Fibroblast of lung (primary cell): ENCODE measurements around the gene NPIPB6. TPM values are rescaled to one million over a fixed set of nuclear protein-coding genes. Genes with fewer than 3 reads are reported as not detected.

Experiments used
- DNase-seq, 2 donors: peaks; one replicate each; pipeline versions ENCODE4 v3.0.0 to v3.0.0-alpha.2; 2010; ENCODE audit warnings: low read depth in 2 of 2
- H2AFZ ChIP-seq: 2 replicates; pipeline ENCODE4 v1.5.1; 2012; ENCODE audit warnings: low read length, control low read depth, inconsistent platforms
- H3K27ac ChIP-seq: 2 replicates; pipeline ENCODE4 v1.5.1; 2011; ENCODE audit warnings: low read length, control low read depth; ENCODE audit not compliant: insufficient read depth
- H3K27me3 ChIP-seq: 2 replicates; pipeline ENCODE4 v1.5.1; 2011; ENCODE audit warnings: mild to moderate bottlenecking, low read length; ENCODE audit not compliant: control insufficient read depth, insufficient read depth
- H3K36me3 ChIP-seq: 2 replicates; pipeline ENCODE4 v1.5.1; 2011; ENCODE audit warnings: low read length; ENCODE audit not compliant: control insufficient read depth, insufficient read depth
- H3K4me1 ChIP-seq: 2 replicates; pipeline ENCODE4 v1.5.1; 2011; ENCODE audit warnings: low read length; ENCODE audit not compliant: control insufficient read depth, insufficient read depth; ENCODE audit errors: extremely low read depth
- H3K4me2 ChIP-seq: 2 replicates; pipeline ENCODE4 v1.5.1; 2011; ENCODE audit warnings: low read length, control low read depth; ENCODE audit not compliant: insufficient read depth; ENCODE audit errors: extremely low read depth
- H3K4me3 ChIP-seq, 4 experiments: fragments of 200-600 bp in 1 of 4; sonication (generic) in 1 of 4; replicated peaks in 1 of 4; 2 replicates each; pipeline ENCODE4 v1.5.1; 2011 to 2016; ENCODE audit warnings: low read length in 4 of 4, low read depth in 3 of 4, mild to moderate bottlenecking in 3 of 4, control low read depth in 2 of 4, inconsistent platforms in 1 of 4, mixed read lengths in 1 of 4; ENCODE audit not compliant: insufficient read depth in 1 of 4; ENCODE audit errors: control extremely low read depth in 1 of 4
- H3K79me2 ChIP-seq: 2 replicates; pipeline ENCODE4 v1.5.1; 2012; ENCODE audit warnings: mild to moderate bottlenecking, low read length, inconsistent platforms; ENCODE audit not compliant: control insufficient read depth, insufficient read depth
- H3K9ac ChIP-seq: 2 replicates; pipeline ENCODE4 v1.5.1; 2011; ENCODE audit warnings: mild to moderate bottlenecking, low read length, control low read depth; ENCODE audit not compliant: insufficient read depth
- H3K9me3 ChIP-seq: 2 replicates; pipeline ENCODE4 v1.5.1; 2012; ENCODE audit warnings: low read depth, low read length; ENCODE audit not compliant: control insufficient read depth, insufficient read depth
- H4K20me1 ChIP-seq: 2 replicates; pipeline ENCODE4 v1.5.1; 2011; ENCODE audit warnings: low read length; ENCODE audit not compliant: control insufficient read depth, insufficient read depth; ENCODE audit errors: extremely low read depth
- CTCF ChIP-seq, 2 donors: IDR thresholded peaks in 1 of 2; conservative IDR thresholded peaks in 1 of 2; 1 replicate in 1 of 2; 2 replicates in 1 of 2; pipeline ENCODE4 v1.5.1; 2011 to 2012; ENCODE audit warnings: low read length in 2 of 2, control low read depth in 1 of 2, inconsistent platforms in 1 of 2, low read depth in 1 of 2, mild to moderate bottlenecking in 1 of 2
- EZH2 ChIP-seq: IDR thresholded peaks from 2 replicates; pipeline ENCODE4 v1.5.1; 2012; ENCODE audit warnings: low read length, control low read depth, mild to moderate bottlenecking; ENCODE audit errors: missing control alignments
- polyA plus RNA-seq, 2 donors: library from polyadenylated mRNA; depleted of rRNA in 1 of 2; stranded (reverse) in 1 of 2; unstranded in 1 of 2; fragments of >200 nt; gene quantifications; 2 replicates each; pipeline ENCODE4 v1.2.1, GENCODE V29; 2011 to 2012; ENCODE audit warnings: missing spikeins in 1 of 2
- total RNA-seq: library from RNA; depleted of rRNA; stranded (reverse); fragments of >200 nt; gene quantifications from 2 replicates; pipeline ENCODE4 v1.2.1, GENCODE V29; 2014

Gene NPIPB6
- total and polyA plus RNA-seq, 2 donors (not counting 1 experiment from before 2014, with no cell fraction given) = 0.23 to 0.66 TPM

- no peak overlapping the region for H3K4me2 ChIP-seq
- H3K9ac ChIP-seq = no peak overlapping the region
- DNase-seq = peak; percentile 28 to 39
- H4K20me1 ChIP-seq = no peaks in the 10 kb centered on the region
- no peaks in the 10 kb centered on the region for H3K4me1 ChIP-seq
- no peak overlapping the region for H3K27ac ChIP-seq
- H3K36me3 ChIP-seq = no peaks in the 10 kb centered on the region
- H3K79me2 ChIP-seq = no peaks in the 10 kb centered on the region
- H3K27me3 ChIP-seq = peaks cover under 1% of the 10 kb centered on the region
- H3K9me3 ChIP-seq = no peaks in the 10 kb centered on the region
- H2AFZ ChIP-seq = no peak overlapping the region
- no peak overlapping the region for H3K4me3 ChIP-seq
- TF ChIP-seq EZH2 (no peak), CTCF (conservative IDR thresholded peaks at IDR 0.05 in 1 of 2, IDR thresholded peaks at IDR 0.05 in 1 of 2; ENCODE audit: low read depth in 1 of 2, low read length in 2 of 2) (no peak)
These were observed 59.1 kb downstream of the NPIPB6 start for GRCh38 chr16:28304214-28304613.

DNA sequence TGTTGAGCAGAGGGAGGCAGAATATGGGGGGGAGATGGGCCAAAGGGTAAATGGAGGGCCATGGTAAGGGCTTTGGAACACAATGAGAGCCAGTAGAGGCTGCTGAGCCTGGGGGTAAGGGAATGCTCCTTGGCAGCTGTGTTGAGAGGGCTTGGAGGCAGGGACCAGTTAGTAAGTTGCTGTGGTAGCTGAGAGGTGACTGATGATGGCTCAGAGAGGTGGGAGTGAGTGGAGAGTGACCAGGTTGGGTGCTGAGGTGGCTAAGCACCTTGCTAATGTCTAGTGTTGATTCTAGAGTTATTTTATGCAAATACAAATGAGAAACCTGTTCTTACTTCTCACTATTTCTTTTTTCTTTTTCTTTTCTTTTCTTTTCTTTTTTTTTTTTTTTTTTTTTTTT, 60.2 kb downstream of the NPIPB6 start:
- no peak overlapping the region for H3K27ac ChIP-seq
- no peaks in the 10 kb centered on the region for H4K20me1 ChIP-seq
- H3K27me3 ChIP-seq = peaks cover 3% of the 10 kb centered on the region
- H3K9me3 ChIP-seq = no peaks in the 10 kb centered on the region
- H2AFZ ChIP-seq = no peak overlapping the region
- H3K4me1 ChIP-seq = no peaks in the 10 kb centered on the region
- no peak for DNase-seq
- H3K4me3 ChIP-seq = no peak overlapping the region
- H3K4me2 ChIP-seq = no peak overlapping the region
- no peak overlapping the region for H3K9ac ChIP-seq
- no peaks in the 10 kb centered on the region for H3K79me2 ChIP-seq
- no peak for TF ChIP-seq EZH2
- TF ChIP-seq CTCF (conservative IDR thresholded peaks at IDR 0.05 in 1 of 2, IDR thresholded peaks at IDR 0.05 in 1 of 2; ENCODE audit: low read depth in 1 of 2, low read length in 2 of 2) = no peak
- H3K36me3 ChIP-seq = no peaks in the 10 kb centered on the region

GRCh38 chr16:28301620-28302019, 61.7 kb downstream of the NPIPB6 start:
- Histone ChIP-seq H3K9me3 (no peaks in the 10 kb centered on the region), H4K20me1 (no peaks in the 10 kb centered on the region), H3K9ac (no peak overlapping the region), H2AFZ (no peak overlapping the region), H3K4me2 (no peak overlapping the region), H3K79me2 (no peaks in the 10 kb centered on the region), H3K27me3 (peaks cover 3% of the 10 kb centered on the region), H3K36me3 (no peaks in the 10 kb centered on the region), H3K27ac (no peak overlapping the region), H3K4me3 (no peak overlapping the region), H3K4me1 (no peaks in the 10 kb centered on the region)
- TF ChIP-seq CTCF (conservative IDR thresholded peaks at IDR 0.05 in 1 of 2, IDR thresholded peaks at IDR 0.05 in 1 of 2; ENCODE audit: low read depth in 1 of 2, low read length in 2 of 2) (no peak), EZH2 (no peak)
- DNase-seq = no peak
